AG10803 (cell line): ENCODE data around the gene TRIM50.
"Not testable (repeated sequence)": the region's sequence is repeated elsewhere in the genome, so short reads cannot be mapped to it uniquely, and the experiment has no call there.

Experiments
- DNase-seq: peaks from one replicate; pipeline ENCODE4 v3.0.0; 2010; ENCODE audit warnings: low read depth
- H3K4me3 ChIP-seq: 2 replicates; pipeline ENCODE4 v1.5.1; 2011; ENCODE audit warnings: mild to moderate bottlenecking, low read length, control low read depth
- CTCF ChIP-seq: conservative IDR thresholded peaks from 2 replicates; pipeline ENCODE4 v1.5.1; 2011; ENCODE audit warnings: mild to moderate bottlenecking, low read length, control low read depth, inconsistent platforms

Gene TRIM50

GRCh38 chr7:73364006-73364728 lies 36.3 kb upstream of the TRIM50 start:
- DNase-seq: no peak
- TF ChIP-seq CTCF: no peak
- no peak overlapping the region for H3K4me3 ChIP-seq

- DNase-seq: no peak
- TF ChIP-seq CTCF: no peak
- no peak overlapping the region for H3K4me3 ChIP-seq
Observed at GRCh38 chr7:73363225-73364005, 35.5 kb upstream of the TRIM50 start.

DNA sequence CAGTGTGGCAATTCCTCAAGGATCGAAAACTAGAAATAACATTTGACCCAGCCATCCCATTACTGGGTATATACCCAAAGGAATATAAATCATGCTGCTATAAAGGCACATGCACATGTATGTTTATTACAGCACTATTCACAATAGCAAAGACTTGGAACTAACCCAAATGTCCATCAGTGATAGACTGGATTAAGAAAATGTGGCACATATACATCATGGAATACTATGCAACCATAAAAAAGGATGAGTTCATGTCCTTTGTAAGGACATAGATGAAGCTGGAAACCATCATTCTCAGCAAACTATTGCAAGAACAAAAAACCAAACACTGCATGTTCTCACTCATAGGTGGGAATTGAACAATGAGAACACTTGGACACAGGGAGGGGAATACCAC lies 32.7 kb upstream of the TRIM50 start:
- not testable (repeated sequence) for DNase-seq

DNA sequence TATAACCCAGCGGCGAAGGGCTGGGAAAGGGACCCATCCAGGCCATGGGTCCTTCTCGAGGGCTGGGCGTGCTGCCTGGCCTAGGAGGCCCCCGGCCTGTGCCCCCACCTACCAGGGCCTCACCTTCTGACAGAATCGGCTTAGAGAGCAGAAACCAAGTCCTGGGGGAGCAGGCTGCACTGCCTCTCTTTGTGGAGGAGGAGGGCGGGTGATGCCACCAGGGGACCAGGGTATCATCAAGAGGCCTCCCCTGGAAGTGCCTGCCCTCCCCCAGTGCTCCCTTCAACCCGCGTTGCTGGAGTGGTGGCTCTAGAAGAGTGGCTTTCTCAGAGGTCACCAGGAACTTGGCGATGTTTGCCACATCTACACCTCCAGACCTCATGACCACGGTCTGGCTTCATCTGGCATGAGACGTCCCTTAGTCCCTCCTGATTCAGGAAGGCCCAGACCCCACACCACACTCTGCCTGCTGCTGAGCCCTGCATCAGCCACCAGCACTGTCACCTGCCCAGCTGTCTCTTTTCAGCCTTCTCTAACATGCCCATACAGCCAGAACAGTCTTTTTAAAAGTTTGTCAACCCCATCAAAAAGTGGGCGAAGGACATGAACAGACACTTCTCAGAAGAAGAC lies 32.0 kb upstream of the TRIM50 start:
- no peak for TF ChIP-seq CTCF
- no peak for DNase-seq
- H3K4me3 ChIP-seq: no peak overlapping the region

More for the DNA sequence above, 32.7 kb upstream of the TRIM50 start:
- H3K4me3 ChIP-seq: not testable (repeated sequence)

- DNase-seq: no peak
- TF ChIP-seq CTCF: no peak
- H3K4me3 ChIP-seq: no peak overlapping the region
Observed at GRCh38 chr7:73359306-73359705, 31.4 kb upstream of the TRIM50 start.

DNA sequence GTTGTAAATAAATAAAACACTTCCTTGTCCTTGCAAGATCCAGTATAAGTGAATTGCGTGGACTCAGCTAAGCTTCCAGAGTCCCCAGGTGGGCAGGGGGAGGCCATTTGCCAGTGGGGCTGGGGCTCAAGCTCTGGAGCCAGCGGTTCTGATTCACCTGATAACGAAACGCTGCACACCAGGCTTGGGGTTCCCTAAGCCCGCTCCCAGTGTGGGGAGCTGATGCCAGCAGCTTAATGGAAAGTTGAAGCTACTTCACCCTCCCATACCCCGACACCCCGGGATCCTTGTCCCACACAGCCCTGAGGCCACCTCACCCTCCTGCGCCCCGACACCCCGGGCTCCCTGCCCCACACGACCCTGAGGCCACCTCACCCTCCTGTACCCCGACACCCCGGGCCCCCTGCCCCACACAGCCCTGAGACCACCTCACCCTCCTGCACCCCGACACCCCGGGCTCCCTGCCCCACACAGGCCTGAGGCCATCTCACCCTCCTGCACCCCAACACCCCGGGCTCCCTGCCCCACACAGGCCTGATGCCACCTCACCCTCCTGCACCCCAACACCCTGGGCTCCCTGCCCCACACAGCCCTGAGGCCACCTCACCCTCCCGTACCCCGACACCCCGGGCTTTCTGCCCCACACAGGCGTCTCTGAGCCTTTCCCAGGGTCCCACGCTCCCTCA lies 30.9 kb upstream of the TRIM50 start:
- no peak for TF ChIP-seq CTCF
- H3K4me3 ChIP-seq: no peak overlapping the region
- DNase-seq: no peak

DNA sequence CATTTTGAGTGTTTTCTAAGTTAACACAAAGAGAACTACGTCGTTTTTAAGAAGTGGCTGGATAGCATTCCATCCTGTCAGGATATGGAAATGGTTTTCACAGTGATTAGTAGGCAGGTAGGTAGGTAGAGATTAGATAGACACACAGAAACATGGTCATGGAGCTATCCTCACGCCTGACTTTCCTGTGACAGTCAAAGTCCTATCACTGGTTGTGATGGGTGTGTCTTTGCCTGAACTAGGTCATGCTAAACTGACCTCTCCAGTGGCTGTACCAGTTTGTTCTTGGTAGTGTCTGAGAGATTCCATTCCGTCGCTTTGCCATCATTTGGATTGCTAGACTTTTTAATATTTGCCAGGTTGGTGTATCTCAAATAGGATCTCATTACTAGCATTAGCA lies 28.3 kb upstream of the TRIM50 start:
- H3K4me3 ChIP-seq: no peak overlapping the region
- DNase-seq: no peak

More for the DNA sequence above, 28.3 kb upstream of the TRIM50 start:
- no peak for TF ChIP-seq CTCF
